Eye (tissue), 1 donor: ENCODE data around the gene ANG.
"Not testable (repeated sequence)": the region's sequence is repeated elsewhere in the genome, so short reads cannot be mapped to it uniquely, and the experiment has no call there.

Experiments
- DNase-seq: peaks from one replicate; pipeline ENCODE4 v3.0.0-alpha.2; 2015

The ANG gene

DNA sequence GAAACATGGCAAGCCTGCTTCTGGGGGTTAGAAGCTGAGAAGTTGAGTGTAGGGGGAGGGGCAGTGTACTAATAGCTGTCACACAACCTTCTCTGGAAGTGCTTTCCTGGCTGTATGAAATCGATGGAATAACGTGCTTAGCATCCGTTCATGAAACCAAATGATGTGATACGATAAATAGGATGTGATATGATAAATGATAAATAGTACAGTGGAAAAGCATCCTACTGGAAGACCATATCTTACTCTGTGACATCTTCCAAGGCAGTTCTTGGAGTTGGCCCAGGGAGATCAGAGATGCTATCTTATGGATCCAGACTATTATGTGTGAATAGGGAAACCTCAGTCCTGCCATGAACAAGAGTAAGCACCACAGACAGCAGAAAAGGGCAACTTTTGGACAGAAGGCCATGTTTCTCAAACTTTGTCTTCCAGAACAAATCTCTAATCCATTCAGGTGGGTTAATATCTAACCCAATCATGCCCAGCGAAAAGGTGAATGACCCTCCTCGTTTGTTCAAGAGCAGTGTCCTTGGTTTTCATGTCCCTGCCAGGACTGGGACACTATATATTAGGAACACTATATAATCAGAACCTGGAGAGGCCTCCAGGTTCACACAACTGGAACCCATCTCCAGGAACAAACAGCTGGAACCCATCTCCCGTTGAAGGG, at the start of gene ANG:
TSS of gene ANG (plus strand) at position 598 of the 673 bp plus-strand sequence. CDS start 4,801 bp downstream, outside the sequence.
- no peak for DNase-seq

GRCh38 chr14:20641591-20641990, 47.0 kb upstream of the ANG start, which contains the start of gene OR6S1:
TSS of gene OR6S1 (minus strand) at chr14:20641691. CDS start at chr14:20641691, 0 bp downstream.
- DNase-seq = no peak

DNA sequence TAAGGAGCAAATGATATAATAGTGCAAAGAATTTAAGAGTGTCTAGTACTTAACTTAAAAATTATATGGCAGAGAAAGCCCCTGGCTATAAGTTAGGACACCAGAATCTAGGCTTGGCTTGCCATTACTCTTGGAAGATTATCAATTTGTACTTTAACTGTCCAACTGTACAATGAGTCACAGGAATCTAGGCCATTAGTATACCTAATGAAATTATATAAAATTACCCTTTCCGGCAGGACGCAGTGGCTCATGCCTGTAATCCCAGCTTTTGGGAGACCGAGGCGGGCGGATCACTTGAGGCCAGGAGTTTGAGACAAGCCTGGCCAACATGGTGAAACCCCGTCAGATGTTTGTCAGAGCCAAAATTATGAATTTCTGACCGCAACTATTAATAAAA, 46.4 kb upstream of the ANG start:
- DNase-seq = no peak

DNA sequence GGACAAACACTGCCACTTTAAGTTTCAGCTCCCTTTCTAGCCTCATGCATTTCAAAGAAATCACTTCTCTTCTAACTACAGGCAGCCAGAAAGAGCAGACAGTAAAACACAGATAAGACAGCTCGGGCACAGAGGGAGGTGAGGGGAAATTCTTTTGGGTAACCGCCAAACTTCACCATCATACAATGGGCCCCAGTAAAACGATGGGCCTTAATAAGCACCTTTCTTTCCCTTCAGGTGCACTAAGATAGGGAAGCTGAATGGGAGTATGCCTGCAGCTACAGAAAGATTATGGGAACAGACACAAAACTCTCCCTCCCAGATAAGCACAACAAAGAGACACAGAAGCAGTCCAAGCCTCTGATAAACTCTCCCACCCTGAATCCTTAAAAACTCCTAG, 45.8 kb upstream of the ANG start:
- DNase-seq = not testable (repeated sequence)

- DNase-seq = no peak
Observed at GRCh38 chr14:20644520-20644919, 44.0 kb upstream of the ANG start.

DNA sequence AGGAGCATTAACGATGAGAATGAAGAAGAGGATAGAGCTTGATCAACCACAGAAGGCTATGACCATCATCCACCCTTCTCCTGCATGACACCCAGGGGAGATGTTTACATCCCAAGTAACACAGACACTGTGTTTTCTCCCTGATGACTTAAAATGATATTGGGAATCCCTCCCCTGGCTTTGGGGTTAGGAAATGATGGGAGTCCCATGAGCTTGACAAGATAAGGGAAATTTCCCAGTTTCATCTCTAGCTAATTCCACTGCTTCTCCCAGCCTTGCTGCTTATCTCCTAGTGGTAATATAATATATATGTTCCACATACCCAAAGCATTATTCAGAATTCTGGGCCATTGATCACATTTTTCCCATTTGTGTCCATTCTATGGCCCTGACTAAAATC, 43.1 kb upstream of the ANG start:
- DNase-seq = no peak

- peak; percentile 62 for DNase-seq
Observed at GRCh38 chr14:20652996-20653975, 35.3 kb upstream of the ANG start.

DNA sequence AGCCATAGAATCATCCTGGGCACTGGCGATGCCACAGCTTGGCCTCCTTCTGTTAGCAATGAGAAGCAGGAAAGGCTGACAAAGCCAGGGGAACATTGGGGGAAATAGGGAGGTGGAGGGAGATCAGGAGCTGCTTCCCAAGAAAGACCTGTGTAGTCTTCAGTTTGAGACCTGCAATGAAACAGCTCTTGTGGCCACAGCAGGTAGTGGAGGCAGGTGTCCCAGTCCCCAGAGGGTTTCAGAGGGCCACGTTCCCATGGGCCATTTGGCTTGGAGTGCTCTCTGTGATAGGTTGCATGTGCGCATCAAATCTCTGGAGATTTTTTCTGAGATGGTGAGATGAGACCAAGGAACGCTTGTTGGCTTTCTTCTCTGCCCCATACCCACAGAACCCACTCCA, 32.7 kb upstream of the ANG start:
- DNase-seq = no peak

- no peak for DNase-seq
Observed at GRCh38 chr14:20656274-20656673, 32.3 kb upstream of the ANG start.

DNA sequence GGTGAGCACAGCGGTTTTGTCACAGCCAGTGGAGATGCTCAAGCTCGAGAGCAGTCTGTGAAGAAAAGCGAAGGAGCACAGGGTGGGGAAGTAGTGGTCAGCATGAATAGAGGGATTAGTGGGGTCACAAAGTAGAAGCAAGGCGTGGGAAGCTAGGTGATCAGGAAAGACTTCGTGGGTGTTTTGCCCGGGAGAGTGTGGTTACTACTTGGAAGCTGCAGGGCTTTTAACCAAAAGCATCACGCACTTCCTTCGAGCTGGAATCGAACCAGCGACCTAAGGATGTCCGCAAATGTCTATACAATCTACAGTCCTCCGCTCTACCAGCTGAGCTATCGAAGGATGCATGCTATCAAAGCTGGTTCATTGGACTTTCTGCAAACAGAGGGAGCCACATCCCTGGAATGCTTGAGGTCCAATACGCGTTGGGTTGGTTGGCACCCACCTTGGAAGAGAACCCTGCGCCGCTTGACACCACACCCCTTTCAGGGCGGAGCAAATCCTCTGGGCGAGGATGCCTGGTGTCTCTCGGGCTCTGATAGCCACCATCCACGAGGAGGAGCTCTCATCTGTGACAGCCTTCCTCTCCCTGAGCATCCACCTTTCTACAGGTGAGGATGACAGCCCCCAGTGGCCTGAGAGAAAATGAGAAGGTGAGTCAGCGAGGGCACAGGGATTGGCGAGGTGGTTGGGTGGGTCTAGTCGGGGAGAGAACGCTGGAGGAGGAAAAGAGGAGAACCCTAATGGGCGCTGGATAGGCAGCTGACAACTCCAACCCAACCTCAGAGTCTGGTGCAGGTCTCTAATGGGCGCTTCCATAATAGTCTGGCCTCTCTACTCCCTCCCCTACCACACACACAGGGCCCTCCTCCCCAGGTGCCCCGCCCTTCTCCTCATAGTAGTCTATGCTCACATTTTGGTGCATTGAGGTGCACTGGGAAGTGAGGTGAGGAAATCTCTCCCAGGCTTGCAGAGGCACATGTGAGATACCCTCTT, 31.1 kb upstream of the ANG start:
- no peak for DNase-seq

DNA sequence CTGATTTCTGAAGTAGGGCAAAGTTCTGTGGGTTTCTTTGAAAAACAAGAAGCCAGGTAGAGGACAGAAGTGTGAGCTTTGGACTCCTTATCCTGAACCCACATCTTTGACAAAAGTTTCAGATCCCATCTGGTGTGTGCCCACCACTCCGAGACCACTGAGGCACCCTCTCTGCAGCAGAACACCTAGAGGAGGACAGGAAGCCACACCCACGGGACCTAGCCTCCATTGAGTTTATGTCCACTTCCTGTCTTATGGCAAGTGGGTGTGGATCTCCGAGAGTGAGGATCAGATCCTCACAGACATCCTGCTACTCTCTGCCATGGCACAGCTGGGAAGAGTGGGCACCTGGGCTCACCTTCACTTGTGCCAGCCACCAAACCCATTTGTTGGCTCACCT, 30.3 kb upstream of the ANG start:
- no peak for DNase-seq

DNA sequence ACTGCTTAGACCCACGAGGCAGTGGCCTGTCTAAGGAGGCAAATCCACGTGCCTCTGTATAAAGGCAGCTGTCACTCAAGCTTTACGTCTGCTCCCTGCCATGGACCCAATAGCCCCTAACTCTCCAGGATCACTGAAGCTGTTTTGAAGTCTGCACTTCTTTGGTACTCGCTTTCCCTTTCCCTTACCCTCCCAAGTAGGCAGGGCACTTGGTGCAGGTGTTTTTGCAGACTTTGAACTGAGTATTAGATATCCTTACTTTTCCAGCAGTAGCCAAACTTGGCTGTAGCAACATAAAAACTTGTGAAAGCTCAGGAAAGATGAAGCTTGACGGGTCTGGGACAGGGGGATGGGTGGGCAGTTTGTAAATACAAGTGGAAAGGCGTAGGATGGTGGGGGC, 29.2 kb upstream of the ANG start:
- DNase-seq = no peak

GRCh38 chr14:20659813-20660395, 28.7 kb upstream of the ANG start:
- no peak for DNase-seq

DNA sequence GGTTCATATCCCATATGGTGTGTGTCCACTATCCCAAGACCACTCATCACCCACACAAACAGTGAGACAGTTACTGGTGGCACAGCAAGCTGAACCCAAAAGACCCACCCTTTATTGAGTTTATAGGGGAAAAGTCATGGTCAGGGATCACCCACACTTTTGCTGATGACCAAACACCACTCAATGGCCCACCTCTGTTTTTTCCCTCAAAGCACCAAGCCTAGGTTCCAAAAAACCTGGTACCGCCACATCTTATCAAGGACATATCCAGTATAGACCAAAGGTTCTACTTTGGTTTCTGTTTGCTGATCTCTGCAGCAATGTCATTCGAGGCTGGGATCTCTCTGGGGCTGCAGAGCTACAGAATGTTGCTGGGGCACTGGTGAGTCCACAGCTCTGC, 27.4 kb upstream of the ANG start:
- DNase-seq = no peak

DNA sequence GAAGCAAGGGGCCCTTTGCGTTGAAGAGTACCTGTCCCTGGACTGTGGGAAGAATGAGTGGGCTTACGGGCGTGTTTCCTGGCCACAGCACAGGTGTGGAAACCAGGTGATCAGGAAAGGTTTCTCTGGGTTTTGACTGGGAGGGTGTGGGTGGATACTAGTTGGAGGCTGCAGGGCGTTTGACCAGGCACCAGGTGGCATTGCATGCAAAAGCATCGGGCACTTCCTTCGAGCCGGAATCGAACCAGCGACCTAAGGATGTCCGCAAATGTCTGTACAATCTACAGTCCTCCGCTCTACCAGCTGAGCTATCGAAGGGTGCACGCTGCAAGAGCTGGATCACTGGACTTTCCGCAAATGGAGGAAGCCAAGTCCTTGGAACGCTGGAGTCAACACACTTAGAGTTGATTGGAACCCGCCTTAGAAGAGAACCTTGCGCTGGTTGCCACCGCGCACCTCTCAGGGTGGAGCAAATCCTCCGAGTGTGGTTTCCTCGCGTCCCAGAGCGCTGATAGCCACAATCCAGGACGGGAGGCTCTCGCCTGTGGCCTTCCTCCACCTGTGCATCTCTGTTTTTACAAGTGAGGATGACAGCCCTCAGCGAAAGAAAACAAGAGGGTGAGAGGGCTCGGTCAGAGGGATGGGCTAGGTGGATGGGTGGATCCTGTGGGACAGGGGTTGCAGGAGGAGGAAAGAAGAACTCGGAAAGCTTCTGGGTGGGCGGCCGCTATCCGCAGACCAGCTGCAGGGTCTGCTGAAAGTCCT, 25.4 kb upstream of the ANG start:
- peak; percentile 67 for DNase-seq

DNA sequence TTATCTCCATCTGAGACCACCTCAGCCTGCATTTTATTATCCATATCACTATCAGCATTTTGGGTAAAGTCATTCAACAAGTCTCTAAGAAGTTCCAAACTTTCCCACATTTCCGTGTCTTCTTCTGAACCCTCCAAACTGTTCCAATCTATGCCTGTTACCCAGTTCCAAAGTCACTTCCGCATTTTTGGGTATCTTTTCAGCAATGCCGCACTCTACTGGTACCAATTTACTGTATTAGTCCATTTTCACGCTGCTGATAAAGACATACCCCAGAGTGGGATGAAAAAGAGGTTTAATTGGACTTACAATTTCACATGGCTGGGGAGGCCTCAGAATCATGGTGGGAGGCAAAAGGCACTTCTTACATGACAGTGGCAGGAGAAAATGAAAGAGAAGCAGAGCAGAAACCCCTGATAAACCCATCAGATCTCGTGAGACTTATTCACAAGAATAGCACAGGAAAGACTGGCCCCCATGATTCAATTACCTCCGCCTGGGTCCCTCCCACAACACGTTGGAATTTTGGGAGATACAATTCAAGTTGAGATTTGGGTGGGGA, 22.1 kb upstream of the ANG start:
- not testable (repeated sequence) for DNase-seq

DNA sequence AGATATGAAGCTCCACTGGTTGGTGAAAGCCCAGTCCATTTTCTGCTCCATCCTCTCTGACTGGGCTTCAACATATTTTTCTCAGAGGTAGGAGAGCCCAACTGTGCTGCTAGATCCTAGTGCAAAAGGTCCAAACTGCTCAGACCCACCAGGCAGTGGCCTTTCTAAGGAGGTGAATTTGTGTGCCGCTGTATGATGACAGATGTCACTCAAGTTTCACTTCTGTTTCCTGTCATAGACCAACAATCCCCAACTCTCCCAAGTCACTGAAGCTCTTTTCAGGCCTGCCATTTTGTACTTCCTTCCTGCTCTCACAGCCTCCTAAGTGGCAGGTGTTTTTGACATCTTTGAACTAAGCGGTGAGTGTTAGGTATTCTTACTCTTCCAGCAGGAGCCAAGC, 20.6 kb upstream of the ANG start:
- DNase-seq = no peak

- no peak for DNase-seq
Observed at GRCh38 chr14:20668969-20669368, 19.6 kb upstream of the ANG start.

DNA sequence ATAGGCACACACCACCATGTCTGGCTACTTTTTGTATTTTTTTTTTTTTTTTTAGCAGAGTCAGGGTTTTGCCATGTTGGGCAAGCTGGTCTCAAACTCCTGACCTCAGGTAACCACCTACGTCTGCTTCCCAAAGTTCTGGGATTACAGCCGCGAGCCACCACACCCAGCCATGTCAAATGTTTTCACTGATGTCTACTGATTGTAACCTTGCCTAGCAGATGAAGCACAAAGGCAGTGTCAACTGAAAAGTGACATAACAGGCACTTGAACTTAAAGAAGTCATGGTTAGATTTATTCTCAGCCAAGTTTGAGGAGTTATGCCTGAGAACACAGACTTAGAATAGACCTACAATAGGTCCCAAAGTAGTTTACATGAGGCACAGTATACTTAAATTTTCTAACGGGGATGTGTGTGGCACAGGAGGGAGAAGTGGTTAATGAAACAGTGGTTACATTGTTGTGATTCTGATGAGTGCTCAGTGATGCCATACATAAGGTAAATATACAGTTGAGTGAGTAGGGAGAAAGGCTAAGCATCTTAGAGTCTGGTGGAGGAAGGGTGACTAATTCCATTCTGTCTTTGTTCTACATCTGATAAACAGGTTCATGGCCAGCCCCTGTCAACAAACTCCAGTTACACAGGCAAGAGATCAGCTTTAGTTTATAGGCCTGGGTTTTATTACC, 16.8 kb upstream of the ANG start:
- DNase-seq = no peak

DNA sequence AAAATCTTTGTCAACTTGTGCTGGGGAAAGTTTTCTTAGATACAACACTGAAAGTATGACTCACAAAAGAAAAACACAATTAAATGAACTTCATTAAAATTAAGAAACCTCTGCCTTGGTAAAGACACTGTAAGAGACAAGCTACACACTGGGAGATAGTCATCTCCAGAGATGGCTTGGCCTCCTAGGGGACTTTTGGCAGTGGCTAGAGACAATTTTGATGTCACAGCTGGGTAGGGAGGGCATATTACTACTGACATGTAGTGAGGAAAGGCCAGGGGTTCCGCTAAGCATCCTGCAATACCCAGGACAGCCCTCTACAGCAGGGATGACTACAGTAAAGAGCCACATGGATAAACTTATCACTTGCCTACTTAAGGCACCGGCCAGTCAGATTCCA, 12.9 kb upstream of the ANG start:
- DNase-seq = no peak

- DNase-seq = no peak
Observed at GRCh38 chr14:20676072-20676471, 12.5 kb upstream of the ANG start.
